Subcutaneous adipose tissue (tissue), 4 donors: ENCODE data around the gene VSTM2L. TPM values are rescaled to one million over a fixed set of nuclear protein-coding genes. Genes with fewer than 3 reads are reported as not detected.

ENCODE experiments used
- total RNA-seq, 4 donors: library from RNA; depleted of rRNA; stranded (reverse); fragments of >200 nt; gene quantifications; one replicate each; pipeline ENCODE4 v1.1.0, GENCODE V29; 2016
- TF ChIP-seq, protein P1 (sequence below): fragments of 450-650 bp; IDR thresholded peaks from one replicate; pipeline ENCODE4 v1.5.1; 2016; ENCODE audit warnings: low read depth, mild to moderate bottlenecking, control low read depth, antibody characterized with exemption, moderate library complexity

The VSTM2L gene
- total RNA-seq, 4 donors from 2014 or later, result 1.1 to 1.9 TPM; not detected in 2

DNA sequence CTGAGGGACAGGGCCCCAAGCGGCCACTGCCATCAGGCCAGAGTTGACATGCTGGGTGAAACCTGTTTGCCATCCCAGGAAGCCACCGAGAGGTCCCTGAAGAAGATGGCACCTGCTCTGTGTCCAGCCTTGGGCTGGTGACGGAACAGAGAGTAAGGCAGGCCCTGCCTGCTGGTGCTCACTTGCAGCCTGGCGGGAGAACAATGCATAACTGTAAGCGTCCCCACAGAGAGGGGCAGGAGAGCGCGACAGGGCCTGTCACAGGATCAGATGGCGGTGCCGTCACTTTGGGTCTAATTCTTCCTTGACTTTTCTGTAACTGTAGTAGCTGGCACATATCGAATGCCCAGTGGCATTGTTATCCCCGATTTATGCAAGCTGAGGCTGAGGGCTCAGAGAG, 29.0 kb upstream of the VSTM2L start:
- TF ChIP-seq, protein P1, sequence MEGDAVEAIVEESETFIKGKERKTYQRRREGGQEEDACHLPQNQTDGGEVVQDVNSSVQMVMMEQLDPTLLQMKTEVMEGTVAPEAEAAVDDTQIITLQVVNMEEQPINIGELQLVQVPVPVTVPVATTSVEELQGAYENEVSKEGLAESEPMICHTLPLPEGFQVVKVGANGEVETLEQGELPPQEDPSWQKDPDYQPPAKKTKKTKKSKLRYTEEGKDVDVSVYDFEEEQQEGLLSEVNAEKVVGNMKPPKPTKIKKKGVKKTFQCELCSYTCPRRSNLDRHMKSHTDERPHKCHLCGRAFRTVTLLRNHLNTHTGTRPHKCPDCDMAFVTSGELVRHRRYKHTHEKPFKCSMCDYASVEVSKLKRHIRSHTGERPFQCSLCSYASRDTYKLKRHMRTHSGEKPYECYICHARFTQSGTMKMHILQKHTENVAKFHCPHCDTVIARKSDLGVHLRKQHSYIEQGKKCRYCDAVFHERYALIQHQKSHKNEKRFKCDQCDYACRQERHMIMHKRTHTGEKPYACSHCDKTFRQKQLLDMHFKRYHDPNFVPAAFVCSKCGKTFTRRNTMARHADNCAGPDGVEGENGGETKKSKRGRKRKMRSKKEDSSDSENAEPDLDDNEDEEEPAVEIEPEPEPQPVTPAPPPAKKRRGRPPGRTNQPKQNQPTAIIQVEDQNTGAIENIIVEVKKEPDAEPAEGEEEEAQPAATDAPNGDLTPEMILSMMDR, result no peak

- TF ChIP-seq, protein P1, result no peak
These were observed 27.3 kb upstream of the VSTM2L start for GRCh38 chr20:37875460-37876175.

- TF ChIP-seq, protein P1, result no peak
These were observed 26.1 kb upstream of the VSTM2L start for GRCh38 chr20:37876863-37877262.

GRCh38 chr20:37877832-37878772, 24.8 kb upstream of the VSTM2L start:
- TF ChIP-seq, protein P1, result no peak

DNA sequence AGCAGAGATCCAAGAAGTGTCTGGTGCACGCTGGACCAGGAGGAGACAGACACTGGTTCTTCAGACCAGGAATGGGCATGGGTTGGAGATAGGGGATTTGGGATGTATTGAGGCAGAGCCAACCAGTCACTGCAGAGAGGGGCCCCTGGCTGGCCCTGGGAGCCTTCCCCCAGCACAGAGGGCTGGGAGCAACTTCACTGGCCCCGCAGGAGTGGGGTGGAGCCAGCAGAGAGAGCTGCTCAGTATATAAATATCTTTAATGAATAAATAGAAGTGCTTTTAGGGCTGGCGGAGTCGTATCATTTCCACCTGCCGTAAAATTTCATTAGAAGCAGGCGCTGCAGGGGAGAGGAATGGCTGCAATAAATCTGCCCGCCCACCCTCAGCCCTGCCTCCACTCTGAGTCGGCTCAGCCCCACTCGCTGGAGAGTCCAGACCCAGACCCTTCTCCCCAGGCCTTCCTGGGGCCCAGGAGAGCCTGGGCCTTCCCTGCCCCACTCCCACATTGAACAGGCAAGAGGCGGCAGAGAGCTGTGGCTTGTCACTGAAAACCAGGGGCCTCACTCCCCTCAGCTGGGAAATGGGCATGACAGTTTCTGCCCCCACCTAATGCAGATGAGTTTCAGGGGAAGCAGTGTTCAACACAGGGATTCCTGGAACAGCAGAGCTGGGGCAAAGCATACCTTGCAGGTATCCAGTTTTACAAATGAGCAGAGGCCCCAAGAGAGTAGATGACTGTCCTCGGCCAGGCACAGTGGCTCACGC, 23.9 kb upstream of the VSTM2L start:
- TF ChIP-seq, protein P1, result no peak

GRCh38 chr20:37879843-37880242, 23.1 kb upstream of the VSTM2L start:
- TF ChIP-seq, protein P1, result no peak
